ENCODE data around the gene CPSF3. TPM values are rescaled to one million over a fixed set of nuclear protein-coding genes. Genes with fewer than 3 reads are reported as not detected.

Gene CPSF3
- total and polyA plus RNA-seq, 2 of the 8 experiments (the other 6 are each of a cell fraction or from before 2014, with no cell fraction given): 44.5 to 93.3 TPM

DNA sequence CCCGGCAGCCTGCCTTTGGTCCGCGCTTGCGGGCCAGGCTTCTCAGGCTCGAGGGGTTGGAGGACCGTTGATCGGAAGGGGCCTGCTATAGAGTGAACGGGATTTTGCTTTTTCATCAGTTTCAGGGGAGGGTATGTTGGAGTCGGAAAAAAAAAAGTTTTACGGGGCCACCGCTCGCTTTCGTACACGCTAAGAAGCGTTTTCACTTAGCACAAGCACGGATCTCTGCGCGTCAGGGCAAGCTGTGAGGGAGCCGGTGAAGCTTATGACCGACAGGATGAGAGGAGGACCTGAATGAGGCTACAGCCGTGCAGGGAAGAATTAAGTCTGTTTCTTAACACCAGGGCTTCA is 443 bp downstream of the CPSF3 start:
- Histone ChIP-seq H2BK5ac (ENCODE audit: low read depth, low read length) (peak overlapping the region; percentile 97), H3K23me2 (ENCODE audit: low read depth, low read length) (peaks cover 12% of the 10 kb centered on the region), H2AK5ac (ENCODE audit: low read depth, low read length) (no peak overlapping the region), H4K91ac (replicated peaks; ENCODE audit: insufficient read length, low read length) (peak overlapping the region; percentile 86), H3K9me3 (ENCODE audit: insufficient read depth in 2 of 2, low read depth in 1 of 2, low read length in 1 of 2) (no peaks in the 10 kb centered on the region), H2AFZ (ENCODE audit: low read length) (peak overlapping the region; percentile 54; the same call in 1 of the 2 replicates), H3K79me1 (ENCODE audit: low read depth, low read length) (peaks cover 13% of the 10 kb centered on the region), H3K79me2 (ENCODE audit: control insufficient read depth in 1 of 2, insufficient read depth in 2 of 2, low read length in 2 of 2) (peaks cover 0 to 43% of the 10 kb centered on the region in 2 experiments; a peak in 3 of 4 replicates), H3K4me1 (replicated peaks in 1 of 4; ENCODE audit: control insufficient read depth in 3 of 4, insufficient read depth in 4 of 4, low read length in 3 of 4) (peaks cover 5 to 14% (median 8%) of the 10 kb centered on the region in 4 experiments; a peak in 6 of 7 replicates), H4K5ac (ENCODE audit: insufficient read length, low read depth, low read length) (peak overlapping the region; percentile 92), H3K36me3 (ENCODE audit: control insufficient read depth in 2 of 4, insufficient read depth in 4 of 4, low read length in 3 of 4) (peaks cover 1 to 6% (median 1%) of the 10 kb centered on the region in 4 experiments; a peak in 6 of 8 replicates), H4K8ac (ENCODE audit: extremely low read depth, insufficient read depth, low read length) (peak overlapping the region; percentile 97; the same call in 1 of the 2 replicates), H2BK15ac (ENCODE audit: low read length) (no peak overlapping the region), H3K27me3 (replicated peaks in 1 of 4; ENCODE audit: control insufficient read depth in 3 of 4, extremely low read depth in 1 of 4, insufficient read depth in 3 of 4, low read length in 3 of 4) (peaks cover 0 to 9% (median 4%) of the 10 kb centered on the region in 4 experiments; a peak in 4 of 7 replicates), H3K4ac (replicated peaks; ENCODE audit: insufficient read length, low read depth, low read length) (no peak overlapping the region), H4K20me1 (replicated peaks in 1 of 2; ENCODE audit: control insufficient read depth in 1 of 2, insufficient read depth in 2 of 2, low read length in 2 of 2) (peaks cover 3 to 4% of the 10 kb centered on the region in 2 experiments), H3K4me2 (ENCODE audit: insufficient read depth in 1 of 2, low read depth in 2 of 2, low read length in 2 of 2) (peak overlapping the region; percentile 99 to 100), H2BK120ac (replicated peaks; ENCODE audit: low read depth, low read length) (no peak overlapping the region), H3K27ac (ENCODE audit: low read depth, low read length) (peak overlapping the region; percentile 72; the same call in 1 of the 2 replicates), H2BK12ac (ENCODE audit: low read depth, low read length) (no peak overlapping the region; the same call in 1 of the 2 replicates), H2BK20ac (ENCODE audit: low read length) (no peak overlapping the region), H3K14ac (ENCODE audit: insufficient read length) (no peak overlapping the region), H3K56ac (replicated peaks; ENCODE audit: insufficient read length, low read depth, low read length) (peak overlapping the region; percentile 42), H3K4me3 (ENCODE audit: extremely low read depth in 1 of 4, insufficient read depth in 2 of 4, low read depth in 3 of 4, low read length in 4 of 4) (peak overlapping the region; percentile 84 to 98 (median 96)), H3K9ac (replicated peaks in 1 of 4; ENCODE audit: extremely low read depth in 1 of 4, low read depth in 3 of 4, low read length in 3 of 4) (peak overlapping the region; percentile 88 to 98 (median 94)), H3K18ac (ENCODE audit: extremely low read depth, low read length) (peak overlapping the region; percentile 98; the same call in 1 of the 2 replicates), H3K23ac (ENCODE audit: insufficient read length) (no peak overlapping the region)
- FAIRE-seq (no peak), DNase-seq (ENCODE audit: low read depth in 1 of 2, low spot score in 2 of 2) (no peak)
- POLR2A ChIA-PET (ENCODE audit: partially characterized antibody): interaction anchor here (0.7 to 3.3 kb wide), 3 partner anchors 17 to 297 kb away, joined by 3 to 12 read pairs (median 7); partner anchors contain the start of gene YWHAQ
- CTCF ChIA-PET (ENCODE audit: partially characterized antibody): interaction anchor here (0.9 to 2.2 kb wide), 3 partner anchors 12 to 285 kb away, joined by 3 to 7 read pairs (median 6); no protein-coding TSS in a partner anchor
- no peak for TF ChIP-seq CEBPB (IDR thresholded peaks at IDR 0.05; ENCODE audit: low read depth, low read length)
- peak; percentile 20 for TF ChIP-seq ASH2L (IDR thresholded peaks at IDR 0.05; ENCODE audit: low read length)
- WGBS, 2 experiments (ENCODE audit: extremely low coverage in 1 of 2, insufficient coverage in 1 of 2, insufficient read length in 1 of 2, insufficient replicate concordance in 2 of 2, low coverage in 1 of 2, low lambda C conversion rate in 2 of 2, missing lambda C conversion rate in 1 of 2): 0% methylated on average over 21 of the region's 21 CpGs; no CpG with 5 or more reads in 1 of the 2 experiments
